GM19035 (cell line): ENCODE results near the gene FNDC11.
"Not testable (repeated sequence)": the region's sequence is repeated elsewhere in the genome, so short reads cannot be mapped to it uniquely, and the experiment has no call there.

Experiments used
- ATAC-seq: cut with Tn5 transposase; IDR thresholded peaks from one replicate; pipeline ENCODE4 v1.9.1; 2021; ENCODE audit not compliant: unreplicated experiment

FNDC11 gene

GRCh38 chr20:63566395-63567135 lies 12.6 kb downstream of the FNDC11 start:
- ATAC-seq: no peak

DNA sequence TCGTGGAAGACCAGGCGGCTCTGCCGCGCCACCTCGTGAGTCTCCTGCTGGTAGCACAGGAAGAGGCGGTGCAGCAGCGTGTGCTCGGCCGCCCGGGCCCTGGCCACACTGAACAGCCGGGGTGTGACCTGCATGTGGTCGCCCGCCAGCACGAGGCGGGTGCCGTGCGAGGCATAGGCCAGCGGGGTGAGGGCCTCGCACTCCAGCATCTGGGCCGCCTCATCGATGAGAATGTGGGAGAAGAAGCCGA lies 13.1 kb downstream of the FNDC11 start:
- ATAC-seq: no peak

DNA sequence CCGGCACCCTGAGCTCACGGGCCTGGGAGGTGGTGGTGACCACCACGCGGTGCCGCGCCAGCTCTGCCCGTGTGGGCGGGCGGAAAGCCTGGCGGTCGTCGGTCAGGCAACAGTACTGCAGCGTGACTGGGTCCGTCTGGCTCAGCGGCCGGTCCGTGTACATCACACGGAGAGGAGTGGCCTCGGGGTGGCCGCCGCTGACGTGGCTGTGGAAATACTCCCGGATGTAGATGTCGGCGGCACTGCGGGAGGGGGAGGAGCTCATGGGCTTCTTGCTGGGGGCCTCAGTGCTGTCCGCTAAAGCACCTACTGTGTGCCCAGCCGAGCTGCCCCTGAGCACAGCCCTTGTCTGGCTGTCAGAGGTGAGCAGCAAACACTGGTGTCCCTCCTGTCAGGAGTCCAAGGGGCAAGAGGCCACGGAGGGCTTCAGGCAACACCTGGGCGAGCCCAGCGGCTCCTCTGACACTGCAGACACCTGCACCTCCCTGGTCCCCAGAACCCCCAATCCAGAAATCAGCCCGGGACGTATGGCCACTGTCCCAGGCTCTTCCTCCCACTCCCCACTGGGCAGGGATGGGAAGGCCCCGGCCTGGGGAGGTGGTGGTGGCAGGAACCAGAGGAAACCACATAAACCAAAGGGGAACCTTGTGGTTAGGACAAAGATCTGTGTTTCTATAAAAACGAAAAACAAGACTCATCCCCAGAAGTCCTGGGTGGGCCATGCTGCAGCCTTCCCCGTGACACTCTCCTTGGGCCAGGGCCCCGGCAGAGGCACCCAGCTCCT lies 13.6 kb downstream of the FNDC11 start:
- peak; percentile 64 for ATAC-seq

- no peak for ATAC-seq
These were observed 14.4 kb downstream of the FNDC11 start for GRCh38 chr20:63568170-63568981.

- no peak for ATAC-seq
These were observed 15.3 kb downstream of the FNDC11 start for GRCh38 chr20:63568986-63569949.

DNA sequence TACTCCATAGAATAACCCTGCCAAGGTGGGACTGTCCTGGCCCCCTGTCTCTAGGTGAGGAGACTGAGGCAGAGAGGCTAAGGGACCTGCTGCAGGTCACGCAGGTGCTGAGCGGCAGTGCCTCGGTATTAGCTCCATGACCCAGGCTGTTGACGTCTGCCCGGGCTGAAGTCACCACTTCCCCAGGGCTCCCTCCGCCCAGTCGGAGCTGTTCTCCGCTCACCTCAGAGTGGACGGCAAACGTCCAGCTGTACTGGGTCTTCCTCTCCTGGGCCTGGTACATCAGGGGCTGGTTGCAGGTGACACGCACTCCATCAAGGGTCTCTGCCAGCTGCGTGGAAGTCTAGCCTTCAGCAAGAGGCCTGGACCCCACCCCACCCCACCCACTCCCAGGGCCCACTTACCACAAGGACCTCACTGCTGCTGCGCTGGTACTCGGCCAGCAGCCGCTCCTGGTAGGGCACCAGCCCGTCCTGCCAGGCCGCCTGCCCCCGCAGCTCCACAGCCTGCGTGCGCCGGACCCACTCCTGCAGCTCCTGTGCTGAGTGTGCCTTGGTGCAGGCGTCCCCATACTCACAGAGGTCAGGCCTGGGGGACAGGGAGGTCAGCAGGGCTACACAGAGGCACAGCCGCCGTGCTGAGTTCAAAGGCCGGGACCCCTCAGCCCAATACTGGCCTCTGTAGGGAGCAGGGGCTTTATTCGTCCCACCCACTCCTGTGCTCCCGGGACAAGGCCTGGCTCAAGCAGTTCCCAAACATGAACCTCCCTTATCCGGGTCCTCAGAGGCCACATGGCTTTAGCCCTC lies 16.5 kb downstream of the FNDC11 start:
- no peak for ATAC-seq

DNA sequence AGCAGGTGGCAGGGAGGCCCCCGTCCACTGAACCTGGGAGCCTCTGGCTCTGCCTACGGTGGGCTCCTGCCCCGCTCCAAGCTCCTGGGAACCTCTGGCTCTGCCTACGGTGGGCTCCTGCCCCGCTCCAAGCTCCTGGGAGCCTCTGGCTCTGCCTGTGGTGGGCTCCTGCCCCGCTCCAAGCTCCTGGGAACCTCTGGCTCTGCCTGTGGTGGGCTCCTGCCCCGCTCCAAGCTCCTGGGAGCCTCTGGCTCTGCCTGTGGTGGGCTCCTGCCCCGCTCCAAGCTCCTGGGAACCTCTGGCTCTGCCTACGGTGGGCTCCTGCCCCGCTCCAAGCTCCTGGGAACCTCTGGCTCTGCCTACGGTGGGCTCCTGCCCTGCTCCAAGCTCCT lies 17.1 kb downstream of the FNDC11 start:
- not testable (repeated sequence) for ATAC-seq

DNA sequence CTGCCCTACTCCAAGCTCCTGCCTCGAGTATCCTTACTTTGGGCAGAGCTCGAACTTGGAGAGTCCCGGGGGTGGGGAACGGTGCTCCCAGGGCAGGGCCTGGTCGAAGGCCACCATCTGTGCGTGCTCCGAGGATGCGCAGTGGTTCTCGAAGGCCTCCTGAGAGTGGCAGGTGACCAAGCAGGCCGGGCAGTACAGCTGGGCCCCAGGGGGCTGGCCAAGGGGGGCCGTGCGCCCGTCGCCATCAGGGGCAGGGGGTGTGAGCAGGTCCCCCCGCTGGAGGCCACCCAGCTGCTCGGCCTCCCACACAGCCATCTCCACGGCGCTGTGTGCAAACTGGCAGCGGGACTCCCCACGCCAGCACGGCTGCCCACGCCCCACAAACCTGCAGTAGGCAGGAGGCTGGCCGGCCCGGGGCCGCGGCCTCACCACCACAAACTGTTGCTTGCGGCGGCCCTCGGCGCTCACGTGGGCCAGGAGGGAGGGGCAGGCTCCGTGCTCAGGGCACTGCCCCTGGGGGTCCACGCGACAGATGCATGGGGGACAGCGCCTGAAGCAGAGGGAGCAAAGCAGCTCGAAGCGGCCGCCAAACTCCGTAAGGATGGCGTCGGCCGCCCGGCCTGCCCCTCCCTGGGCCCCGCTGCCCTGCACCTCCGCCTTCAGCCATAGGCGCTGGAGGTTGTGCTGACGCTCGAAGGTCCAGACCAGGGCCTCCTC lies 18.3 kb downstream of the FNDC11 start:
- ATAC-seq: no peak

DNA sequence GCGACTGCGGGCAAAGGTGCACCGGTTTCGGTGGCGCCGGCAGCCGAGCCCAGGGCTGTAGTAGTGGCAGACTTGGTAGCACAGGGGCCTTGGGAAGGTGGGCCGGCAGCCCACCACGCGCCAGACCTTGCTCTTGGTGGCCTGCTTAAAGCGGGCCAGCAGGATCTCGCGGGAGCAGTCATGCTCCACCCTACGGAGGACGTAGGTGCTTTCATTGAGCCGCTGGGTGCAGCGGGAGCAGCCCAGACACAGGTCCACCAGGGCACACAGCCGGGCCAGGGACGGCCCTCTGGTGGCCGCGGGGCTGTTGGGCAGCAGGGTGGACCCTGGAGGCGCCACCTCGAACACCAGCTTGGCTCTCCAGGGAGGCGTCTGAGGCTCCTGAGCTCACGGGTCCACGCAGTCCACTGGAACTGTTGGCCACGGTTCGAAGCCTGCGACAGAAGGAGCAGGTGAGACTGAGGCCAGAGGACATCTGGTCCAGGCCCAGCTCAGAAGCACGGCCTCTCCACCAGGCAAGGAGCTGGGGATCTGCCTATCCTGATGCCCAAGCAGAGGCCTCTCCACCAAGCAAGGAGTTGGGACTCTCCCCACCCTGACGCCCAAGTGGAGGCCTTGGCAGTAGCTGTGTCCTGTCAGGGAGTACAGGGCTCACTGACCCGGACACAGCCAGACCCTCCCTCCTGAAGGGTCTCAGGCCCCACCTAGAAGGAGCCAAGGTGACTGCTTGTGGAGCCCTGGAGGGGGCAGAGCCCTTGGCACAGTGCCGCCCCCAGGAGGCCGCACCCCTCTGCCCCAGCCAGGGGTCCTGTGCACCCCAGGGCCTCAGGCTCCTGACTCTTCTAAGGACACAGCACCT lies 19.1 kb downstream of the FNDC11 start:
- ATAC-seq: no peak

DNA sequence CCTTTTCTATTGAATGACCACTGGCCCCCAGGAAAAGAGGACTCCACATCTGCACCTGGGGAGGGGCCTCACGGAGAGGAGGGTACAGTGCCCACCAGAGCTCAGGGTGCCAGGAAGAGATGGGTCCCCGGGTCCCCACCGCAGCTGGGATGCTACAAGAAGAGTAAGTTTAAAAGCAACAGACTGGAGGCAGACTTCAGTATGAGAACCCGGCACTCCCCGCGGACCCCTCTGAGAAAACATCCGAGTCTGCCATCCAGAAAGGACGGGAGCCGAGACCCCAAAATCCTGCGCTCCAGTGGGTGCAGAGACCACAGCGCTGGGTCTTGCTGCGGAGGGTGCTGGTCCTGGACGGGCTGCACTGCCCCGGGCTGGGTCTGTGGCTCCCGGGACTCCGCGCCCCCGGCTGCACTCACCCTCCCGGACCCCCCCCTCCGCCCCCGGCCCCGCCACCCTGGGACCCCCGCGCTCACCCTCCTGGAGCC lies 19.7 kb downstream of the FNDC11 start:
- no peak for ATAC-seq

DNA sequence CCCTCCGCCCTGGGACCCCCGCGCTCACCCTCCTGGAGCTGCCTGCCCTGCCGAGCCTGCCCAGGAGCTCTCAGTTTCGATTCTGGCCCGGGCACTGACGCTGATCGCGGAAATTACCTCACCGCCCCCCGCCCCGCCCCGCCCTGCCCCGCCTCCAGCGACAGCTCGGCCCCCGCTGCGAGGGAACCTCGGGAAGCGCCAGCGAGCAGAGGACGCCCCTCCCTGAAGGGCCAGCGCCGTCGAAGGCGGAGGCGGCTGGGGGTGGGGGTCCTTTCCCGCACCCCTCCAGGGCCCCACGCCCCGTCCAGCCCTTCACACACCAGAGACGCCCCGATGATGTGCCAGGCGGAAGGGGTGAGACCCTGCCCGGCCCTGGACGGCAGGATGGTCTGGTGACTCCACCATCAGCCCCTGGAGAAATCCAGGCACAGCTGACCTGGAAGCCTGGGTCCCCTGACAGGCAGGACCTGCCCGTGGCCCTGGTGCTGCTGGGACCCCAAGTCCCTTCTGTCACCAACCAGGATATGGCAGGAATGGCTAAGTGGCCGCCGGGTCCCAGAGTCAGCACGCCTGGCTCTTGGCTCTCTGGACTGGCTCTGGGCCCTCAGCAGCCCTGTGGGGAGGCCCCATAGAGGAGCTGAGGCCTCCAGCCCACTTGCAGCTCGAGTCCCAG lies 20.3 kb downstream of the FNDC11 start, which contains the start of gene HELZ2:
Gene HELZ2, minus strand, starts transcription at position 84 of the 673 bp plus-strand sequence. CDS start 1,854 bp downstream, outside the sequence.
- no peak for ATAC-seq

DNA sequence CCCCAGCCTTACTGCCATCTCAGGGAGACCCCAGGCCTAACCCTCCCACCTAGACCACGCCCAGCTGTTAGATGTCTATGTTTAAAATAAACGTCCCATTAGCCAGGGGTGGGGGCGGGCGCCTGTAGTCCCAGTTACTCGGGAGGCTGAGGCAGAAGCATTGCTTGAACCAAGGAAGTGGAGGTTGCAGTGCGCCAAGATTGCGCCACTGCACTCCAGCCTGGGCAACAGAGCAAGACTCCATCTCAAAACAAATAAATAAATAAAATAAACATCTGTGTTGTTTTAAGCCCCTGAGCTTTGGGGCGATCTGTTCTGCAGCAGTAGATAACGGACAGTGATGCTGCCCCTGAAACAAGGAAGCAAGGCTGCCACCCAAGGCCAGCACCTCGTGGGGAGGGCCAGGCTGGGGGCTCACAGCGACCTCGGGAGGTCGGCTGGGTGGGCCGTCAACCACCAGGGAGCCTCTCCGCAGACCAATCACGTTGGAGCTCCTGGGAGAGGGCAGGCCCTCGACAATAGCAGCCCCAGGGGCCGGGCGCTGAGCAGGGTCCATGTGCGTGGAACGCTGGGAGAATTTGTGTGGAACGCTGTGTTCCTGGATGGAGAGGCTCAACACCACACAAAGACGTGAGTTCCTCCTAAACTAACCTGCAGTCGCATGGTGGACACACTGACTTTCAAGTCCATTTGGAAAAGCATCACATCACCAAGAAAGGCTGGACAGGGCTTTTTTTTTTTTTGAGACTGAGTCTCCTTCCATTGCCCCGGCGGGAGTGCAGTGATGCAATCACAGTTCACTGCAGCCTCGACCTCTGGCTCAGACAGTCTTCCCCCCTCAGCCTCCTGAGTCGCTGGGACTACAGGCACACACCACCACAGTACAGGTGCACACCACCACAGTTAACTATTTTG lies 21.1 kb downstream of the FNDC11 start:
- ATAC-seq: no peak

- ATAC-seq: no peak
These were observed 22.4 kb downstream of the FNDC11 start for GRCh38 chr20:63576311-63576710.

DNA sequence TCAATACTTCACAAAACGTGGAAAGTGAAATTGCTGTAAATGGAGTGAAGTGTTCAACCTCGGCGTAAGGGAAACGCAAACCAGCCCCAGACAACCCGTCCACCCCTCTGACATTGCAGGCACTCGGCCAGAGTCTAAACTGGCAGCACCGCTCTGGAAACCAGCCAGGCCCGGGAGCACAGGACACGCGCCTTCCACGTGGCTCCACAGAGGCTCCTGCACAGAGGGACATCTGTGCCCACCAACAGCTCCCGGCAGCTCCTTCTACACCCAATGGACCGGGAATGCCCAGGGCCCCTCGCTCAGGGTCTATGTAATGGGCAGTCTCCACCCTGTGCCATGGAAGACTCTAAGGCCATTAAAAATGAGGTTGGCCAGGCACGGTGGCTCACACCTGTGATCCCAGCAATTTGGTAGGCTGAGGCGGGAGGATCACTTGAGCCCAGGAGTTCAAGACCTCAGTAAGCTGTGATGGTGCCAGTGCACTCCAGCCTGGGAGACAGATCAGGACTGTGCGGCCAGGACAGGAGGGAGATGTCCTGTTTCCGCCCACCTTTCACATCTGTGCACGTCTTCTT lies 23.4 kb downstream of the FNDC11 start:
- ATAC-seq: no peak

DNA sequence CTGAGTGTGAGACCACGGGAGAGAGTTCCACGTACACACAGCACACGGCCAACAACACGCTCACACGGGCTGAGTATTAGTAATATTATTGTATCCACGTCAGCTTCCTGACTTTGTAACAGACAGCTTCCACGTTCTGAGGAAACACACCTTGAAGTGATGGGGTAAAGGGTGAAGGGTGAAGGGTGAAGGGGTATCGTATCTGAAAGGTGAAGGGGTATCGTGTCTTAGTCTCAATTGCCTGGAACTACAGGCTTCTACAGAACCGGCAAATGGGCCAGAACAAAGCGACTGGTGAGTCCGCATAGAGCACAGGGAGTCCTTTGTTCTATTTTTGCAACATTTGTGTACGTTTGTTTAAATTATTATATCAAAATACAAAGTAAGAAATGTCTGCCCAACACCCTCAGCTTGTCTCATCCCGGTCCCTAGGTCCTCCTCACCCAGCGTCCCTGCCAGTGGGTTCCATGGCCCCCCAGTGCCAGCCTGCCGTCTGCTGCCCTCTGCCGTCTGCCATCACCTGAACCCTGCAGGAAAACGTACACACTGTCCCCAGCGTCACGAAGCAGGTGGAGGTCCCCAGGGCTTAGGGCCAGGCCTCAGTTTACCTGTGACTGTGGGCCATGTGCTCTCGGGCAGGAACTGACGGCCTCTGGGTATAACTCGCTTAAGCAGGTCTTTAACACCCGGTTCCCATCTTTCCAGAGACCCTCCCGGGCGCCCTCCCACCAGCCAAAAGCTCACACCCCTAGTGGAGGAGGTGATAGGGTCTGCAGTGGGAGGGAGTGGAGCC lies 24.5 kb downstream of the FNDC11 start:
- ATAC-seq: no peak
